H9 (cell line): Measurements from ENCODE around the gene NT5DC3. TPM values are rescaled to one million over a fixed set of nuclear protein-coding genes. Genes with fewer than 3 reads are reported as not detected.

Experiments used
- DNase-seq: peaks from one replicate; pipeline ENCODE4 v3.0.0-alpha.2; 2017
- H2AFZ ChIP-seq: one replicate; pipeline ENCODE4 v1.6.1; 2013; ENCODE audit warnings: mild to moderate bottlenecking, low read length, control low read depth, moderate library complexity
- H2AK5ac ChIP-seq: 2 replicates; pipeline ENCODE4 v1.6.1; 2013; ENCODE audit warnings: low read length, control low read depth, mixed read lengths; ENCODE audit not compliant: insufficient read length
- H2BK120ac ChIP-seq: one replicate; pipeline ENCODE4 v1.6.1; 2013; ENCODE audit warnings: low read depth, mild to moderate bottlenecking, low read length, control low read depth, inconsistent platforms; ENCODE audit not compliant: poor library complexity, severe bottlenecking
- H2BK12ac ChIP-seq: 2 replicates; pipeline ENCODE4 v1.6.1; 2013; ENCODE audit warnings: low read length, control low read depth, mixed read lengths, low read depth; ENCODE audit not compliant: insufficient read length
- H2BK15ac ChIP-seq: 2 replicates; pipeline ENCODE4 v1.6.1; 2013; ENCODE audit warnings: low read depth, low read length, control low read depth
- H2BK20ac ChIP-seq: one replicate; pipeline ENCODE4 v1.6.1; 2013; ENCODE audit warnings: low read depth, mild to moderate bottlenecking, low read length, control low read depth, inconsistent platforms; ENCODE audit not compliant: poor library complexity, severe bottlenecking
- H2BK5ac ChIP-seq: 2 replicates; pipeline ENCODE4 v1.6.1; 2013; ENCODE audit warnings: low read length, control low read depth, mixed read lengths; ENCODE audit not compliant: insufficient read length
- H3K14ac ChIP-seq: 2 replicates; pipeline ENCODE4 v1.6.1; 2013; ENCODE audit warnings: low read length, control low read depth; ENCODE audit not compliant: insufficient read depth
- H3K18ac ChIP-seq: 2 replicates; pipeline ENCODE4 v1.6.1; 2013; ENCODE audit warnings: low read depth, mild to moderate bottlenecking, mixed read lengths, low read length, control low read depth; ENCODE audit not compliant: insufficient read length
- H3K23ac ChIP-seq: 2 replicates; pipeline ENCODE4 v1.6.1; 2013; ENCODE audit warnings: low read length, control low read depth, mixed read lengths, low read depth; ENCODE audit not compliant: insufficient read length
- H3K23me2 ChIP-seq: 2 replicates; pipeline ENCODE4 v1.6.1; 2013; ENCODE audit warnings: low read depth, mild to moderate bottlenecking, mixed read lengths, low read length, control low read depth; ENCODE audit not compliant: insufficient read length, poor library complexity, severe bottlenecking
- H3K27ac ChIP-seq: 2 replicates; pipeline ENCODE4 v1.5.1; 2013; ENCODE audit warnings: low read length, control low read depth, mixed read lengths, low read depth; ENCODE audit not compliant: insufficient read length
- H3K27me3 ChIP-seq: 2 replicates; pipeline ENCODE4 v1.6.1; 2013; ENCODE audit warnings: low read length, control low read depth, inconsistent platforms; ENCODE audit not compliant: insufficient read depth
- H3K4ac ChIP-seq: 2 replicates; pipeline ENCODE4 v1.6.1; 2013; ENCODE audit warnings: low read depth, mild to moderate bottlenecking, control low read depth, inconsistent platforms, low read length, moderate library complexity
- H3K4me1 ChIP-seq: 2 replicates; pipeline ENCODE4 v1.6.1; 2013; ENCODE audit warnings: low read length, control low read depth, inconsistent platforms; ENCODE audit not compliant: insufficient read depth
- H3K4me2 ChIP-seq: 2 replicates; pipeline ENCODE4 v1.6.1; 2013; ENCODE audit warnings: low read length, control low read depth, mixed read lengths; ENCODE audit not compliant: insufficient read length, insufficient read depth
- H3K56ac ChIP-seq: 2 replicates; pipeline ENCODE4 v1.6.1; 2013; ENCODE audit warnings: low read depth, mild to moderate bottlenecking, mixed read lengths, low read length, control low read depth; ENCODE audit not compliant: insufficient read length
- H3K79me1 ChIP-seq: 2 replicates; pipeline ENCODE4 v1.6.1; 2013; ENCODE audit warnings: low read depth, mild to moderate bottlenecking, moderate library complexity, low read length, control low read depth, inconsistent platforms; ENCODE audit not compliant: insufficient read depth, poor library complexity, severe bottlenecking
- H3K79me2 ChIP-seq: 2 replicates; pipeline ENCODE4 v1.6.1; 2013; ENCODE audit warnings: low read length, control low read depth, inconsistent platforms; ENCODE audit not compliant: insufficient read depth
- H3K9ac ChIP-seq: 2 replicates; pipeline ENCODE4 v1.6.1; 2013; ENCODE audit warnings: low read length, control low read depth, mixed read lengths; ENCODE audit not compliant: insufficient read length; ENCODE audit errors: extremely low read depth
- H3K9me3 ChIP-seq: one replicate; pipeline ENCODE4 v1.6.1; 2013; ENCODE audit warnings: low read depth, low read length, inconsistent platforms; ENCODE audit not compliant: control insufficient read depth
- H3T11ph ChIP-seq: one replicate; pipeline ENCODE4 v1.6.1; 2013; ENCODE audit warnings: mild to moderate bottlenecking, low read length, control low read depth, inconsistent platforms
- H4K20me1 ChIP-seq: one replicate; pipeline ENCODE4 v1.6.1; 2013; ENCODE audit not compliant: control insufficient read depth, insufficient read length, insufficient read depth
- H4K5ac ChIP-seq: 2 replicates; pipeline ENCODE4 v1.6.1; 2013; ENCODE audit warnings: low read depth, mild to moderate bottlenecking, mixed read lengths, low read length, control low read depth; ENCODE audit not compliant: insufficient read length
- H4K8ac ChIP-seq: replicated peaks from 2 replicates; pipeline ENCODE4 v1.6.1; 2013; ENCODE audit warnings: low read length, control low read depth, mixed read lengths, low read depth; ENCODE audit not compliant: insufficient read length
- H4K91ac ChIP-seq: 2 replicates; pipeline ENCODE4 v1.6.1; 2013; ENCODE audit warnings: low read depth, mild to moderate bottlenecking, moderate library complexity, mixed read lengths, low read length, control low read depth; ENCODE audit not compliant: insufficient read length
- H3K27ac Mint-ChIP-seq, 3 experiments: 2 replicates in 2 of 3; 3 replicates in 1 of 3; pipeline ENCODE4 v1.8.0; 2020 to 2021; ENCODE audit warnings: mixed read lengths in 3 of 3, mild to moderate bottlenecking in 1 of 3, moderate library complexity in 1 of 3
- H3K27me3 Mint-ChIP-seq: 2 replicates; pipeline ENCODE4 v1.8.0; 2021; ENCODE audit warnings: low read depth, mild to moderate bottlenecking, moderate library complexity, mixed read lengths
- H3K36me3 Mint-ChIP-seq, 3 experiments: 2 replicates in 2 of 3; 3 replicates in 1 of 3; pipeline ENCODE4 v1.8.0; 2020 to 2021; ENCODE audit warnings: low read depth in 3 of 3, mixed read lengths in 3 of 3; ENCODE audit not compliant: insufficient read depth in 1 of 3
- H3K4me1 Mint-ChIP-seq, 2 experiments: 2 replicates each; pipeline ENCODE4 v1.8.0; 2020; ENCODE audit warnings: mixed read lengths in 2 of 2
- H3K4me3 Mint-ChIP-seq, 2 experiments: 2 replicates in 1 of 2; 3 replicates in 1 of 2; pipeline ENCODE4 v1.8.0; 2020 to 2021; ENCODE audit warnings: mild to moderate bottlenecking in 2 of 2, mixed read lengths in 2 of 2, moderate library complexity in 1 of 2
- H3K9me3 Mint-ChIP-seq, 2 experiments: 2 replicates in 1 of 2; 3 replicates in 1 of 2; pipeline ENCODE4 v1.8.0; 2020; ENCODE audit warnings: mild to moderate bottlenecking in 2 of 2, mixed read lengths in 2 of 2, moderate library complexity in 1 of 2
- CTCF ChIP-seq: fragments of 200-600 bp; sonication (generic); conservative IDR thresholded peaks from 3 replicates; pipeline ENCODE4 v1.8.0; 2021; ENCODE audit warnings: antibody characterized with exemption, mild to moderate bottlenecking
- WGBS: extraction: QIAGEN DNeasy Blood & Tissue Kit; methylation state at CpG from one replicate; pipeline ENCODE4 v1.1.7; 2013; ENCODE audit warnings: missing lambda C conversion rate, low lambda C conversion rate, mixed read lengths; ENCODE audit not compliant: insufficient read length; ENCODE audit errors: extremely low coverage; 5-methylcytosine and 5-hydroxymethylcytosine counted together
- total RNA-seq: library from RNA; stranded (reverse); gene quantifications from 2 replicates; pipeline ENCODE4 v1.2.1, GENCODE V29; 2021

Gene NT5DC3
- total RNA-seq, 1 experiment from 2014 or later: 13.6 TPM

GRCh38 chr12:103879878-103880277, 38.8 kb upstream of the NT5DC3 start:
- Histone ChIP-seq H3K18ac (no peak overlapping the region), H3K9me3 (no peaks in the 10 kb centered on the region), H2BK120ac (no peak overlapping the region), H2BK12ac (no peak overlapping the region), H3K56ac (no peak overlapping the region), H3K27ac (no peak overlapping the region), H3T11ph (no peak overlapping the region), H3K27me3 (no peaks in the 10 kb centered on the region), H2AFZ (no peak overlapping the region), H4K20me1 (no peaks in the 10 kb centered on the region), H3K9ac (no peak overlapping the region), H2BK5ac (no peak overlapping the region), H2AK5ac (no peak overlapping the region), H3K23me2 (no peaks in the 10 kb centered on the region), H4K5ac (no peak overlapping the region), H2BK20ac (no peak overlapping the region), H3K79me1 (no peaks in the 10 kb centered on the region), H3K4me1 (no peaks in the 10 kb centered on the region; the same call in 1 of the 2 replicates), H3K4ac (no peak overlapping the region), H4K91ac (no peak overlapping the region), H3K4me2 (no peak overlapping the region), H2BK15ac (no peak overlapping the region), H4K8ac (no peak overlapping the region), H3K79me2 (no peaks in the 10 kb centered on the region), H3K14ac (no peak overlapping the region), H3K23ac (no peak overlapping the region)
- Mint-ChIP-seq H3K9me3 (no peaks in the 10 kb centered on the region), H3K27me3 (no peaks in the 10 kb centered on the region; the same call in none of the 2 replicates), H3K4me3 (no peak overlapping the region), H3K27ac (no peak overlapping the region), H3K36me3 (no peaks in the 10 kb centered on the region), H3K4me1 (peaks cover 11 to 12% of the 10 kb centered on the region in 2 experiments)
- TF ChIP-seq CTCF: no peak
- no peak for DNase-seq
- no CpG with 5 or more reads among the region's 2 CpGs for WGBS
